ENCODE results near the gene DNMT1. TPM values are rescaled to one million over a fixed set of nuclear protein-coding genes. Genes with fewer than 3 reads are reported as not detected.

Gene DNMT1
- total and polyA plus RNA-seq, 3 donors from 2014 or later, result 96.5 to 145 (median 103) TPM

DNA sequence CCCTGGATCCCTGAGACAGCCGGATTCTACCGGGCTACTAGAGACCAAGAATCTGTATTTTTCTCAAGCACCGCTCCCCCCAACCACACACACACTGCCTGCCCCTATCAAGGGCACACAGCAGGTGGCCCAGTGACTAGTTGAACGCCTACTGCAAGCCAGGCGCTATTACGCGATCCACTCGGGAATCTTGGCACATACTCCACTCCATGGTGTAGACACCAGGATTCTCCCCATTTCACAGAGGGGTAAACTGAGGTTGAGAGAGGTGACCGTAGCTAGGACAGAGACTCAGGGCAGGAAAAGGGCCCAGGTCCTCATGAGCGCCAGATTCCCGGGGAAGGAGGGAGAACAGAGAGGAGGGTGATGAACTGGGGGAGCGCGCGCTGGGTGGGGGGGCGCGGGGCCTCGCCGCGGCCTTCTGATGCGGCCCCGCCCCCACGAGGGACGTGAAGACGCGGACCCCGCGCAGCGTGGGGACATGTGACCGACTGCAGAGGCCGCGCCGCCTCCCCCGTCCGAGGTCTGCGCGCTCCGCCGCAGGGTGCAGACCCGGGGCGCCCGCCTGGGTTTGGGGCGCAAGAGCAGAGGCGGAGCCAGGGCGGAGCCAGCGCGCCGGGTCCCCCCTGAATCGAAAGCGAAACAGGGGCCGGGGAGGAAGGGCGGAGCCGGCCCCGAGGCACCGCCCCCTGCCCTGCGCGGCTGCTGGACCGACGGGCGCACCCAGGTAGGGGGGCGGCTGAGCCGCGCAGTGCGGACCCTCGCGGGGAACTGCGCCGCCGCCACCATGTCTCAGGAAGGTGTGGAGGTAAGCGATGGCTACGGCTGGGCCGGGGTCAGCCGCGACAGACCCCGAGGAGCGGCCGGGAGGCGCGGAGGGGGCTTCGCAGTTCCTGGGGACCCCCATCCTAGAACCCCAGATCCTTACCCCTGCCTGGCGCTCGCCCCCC is 108.8 kb downstream of the DNMT1 start, which contains the start of gene SHFL:
SHFL (plus strand) TSS at position 677 of the 950 bp plus-strand sequence; CDS start at position 788, 111 bp downstream.
- no peaks in the 10 kb centered on the region for H3K36me3 ChIP-seq (ENCODE audit: low read depth, missing control alignments)
- intact Hi-C loops (cut with DNase I; ENCODE audit: low total_unique reads), result no loop called here
- no peaks in the 10 kb centered on the region for H3K27me3 ChIP-seq
- H3K27ac ChIP-seq, result peak within 1 kb of the TSS; percentile 68 to 84
- TF ChIP-seq, protein P1, sequence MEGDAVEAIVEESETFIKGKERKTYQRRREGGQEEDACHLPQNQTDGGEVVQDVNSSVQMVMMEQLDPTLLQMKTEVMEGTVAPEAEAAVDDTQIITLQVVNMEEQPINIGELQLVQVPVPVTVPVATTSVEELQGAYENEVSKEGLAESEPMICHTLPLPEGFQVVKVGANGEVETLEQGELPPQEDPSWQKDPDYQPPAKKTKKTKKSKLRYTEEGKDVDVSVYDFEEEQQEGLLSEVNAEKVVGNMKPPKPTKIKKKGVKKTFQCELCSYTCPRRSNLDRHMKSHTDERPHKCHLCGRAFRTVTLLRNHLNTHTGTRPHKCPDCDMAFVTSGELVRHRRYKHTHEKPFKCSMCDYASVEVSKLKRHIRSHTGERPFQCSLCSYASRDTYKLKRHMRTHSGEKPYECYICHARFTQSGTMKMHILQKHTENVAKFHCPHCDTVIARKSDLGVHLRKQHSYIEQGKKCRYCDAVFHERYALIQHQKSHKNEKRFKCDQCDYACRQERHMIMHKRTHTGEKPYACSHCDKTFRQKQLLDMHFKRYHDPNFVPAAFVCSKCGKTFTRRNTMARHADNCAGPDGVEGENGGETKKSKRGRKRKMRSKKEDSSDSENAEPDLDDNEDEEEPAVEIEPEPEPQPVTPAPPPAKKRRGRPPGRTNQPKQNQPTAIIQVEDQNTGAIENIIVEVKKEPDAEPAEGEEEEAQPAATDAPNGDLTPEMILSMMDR (IDR thresholded peaks at IDR 0.05), result no peak
- no peak for TF ChIP-seq POLR2A (IDR thresholded peaks at IDR 0.05)
- H3K4me1 ChIP-seq, result no peaks in the 10 kb centered on the region
- no peaks in the 10 kb centered on the region for H3K9me3 ChIP-seq
- H3K4me3 ChIP-seq, result peak within 1 kb of the TSS; percentile 70 to 73
- 4% methylated on average over 39 to 76 of the region's 81 CpGs for WGBS, 2 donors
- peak; percentile 64 for DNase-seq

DNA sequence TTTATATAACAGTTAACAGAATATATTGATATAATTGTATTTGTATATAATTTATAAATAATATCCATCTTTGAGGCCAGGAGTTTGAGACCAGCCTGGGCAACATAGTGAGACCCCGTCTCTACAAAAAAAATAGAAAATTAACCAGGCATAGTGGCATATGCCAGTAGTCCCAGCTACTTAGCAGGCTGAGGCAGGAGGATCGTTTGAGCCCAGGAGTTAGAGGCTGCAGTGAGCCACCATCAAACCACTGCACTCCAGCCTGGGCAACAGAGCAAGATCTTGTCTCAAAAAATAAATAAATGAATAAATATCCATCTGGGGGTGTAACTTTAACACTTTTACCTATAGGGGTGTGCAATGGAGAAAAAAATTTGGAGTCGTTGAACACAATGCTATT is 110.0 kb downstream of the DNMT1 start:
- Histone ChIP-seq H3K4me1 (no peaks in the 10 kb centered on the region), H3K36me3 (ENCODE audit: low read depth, missing control alignments) (no peaks in the 10 kb centered on the region), H3K27me3 (no peaks in the 10 kb centered on the region), H3K4me3 (no peak overlapping the region), H3K9me3 (no peaks in the 10 kb centered on the region), H3K27ac (no peak overlapping the region)
- intact Hi-C loops (cut with DNase I; ENCODE audit: low total_unique reads), result no loop called here
- no peak for DNase-seq
- 38 to 65% methylated on average over 3 of the region's 3 CpGs for WGBS, 2 donors
- TF ChIP-seq, protein P1 (IDR thresholded peaks at IDR 0.05), result no peak
- TF ChIP-seq POLR2A (IDR thresholded peaks at IDR 0.05), result no peak

DNA sequence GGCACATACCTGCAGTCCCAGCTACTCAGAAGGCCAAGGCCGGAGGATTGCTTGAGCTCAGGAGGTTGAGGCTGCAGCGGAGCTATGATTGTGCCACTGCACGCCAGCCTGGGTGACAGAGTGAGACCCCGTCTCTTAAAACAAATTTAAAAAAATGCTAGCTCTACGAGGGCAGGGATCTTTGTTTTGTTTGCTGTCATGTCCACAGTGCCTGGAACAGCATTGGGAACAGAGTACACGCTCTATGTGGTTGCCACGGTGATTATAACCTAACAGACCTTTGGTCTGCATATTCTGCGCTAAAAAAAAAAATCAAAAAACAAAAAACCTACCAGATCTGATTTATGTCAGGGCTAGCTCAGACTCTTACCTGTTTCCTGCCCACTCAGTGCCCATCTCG is 110.8 kb downstream of the DNMT1 start:
- no peak for DNase-seq
- H3K4me1 ChIP-seq, result no peaks in the 10 kb centered on the region
- H3K27me3 ChIP-seq, result no peaks in the 10 kb centered on the region
- intact Hi-C loops (cut with DNase I; ENCODE audit: low total_unique reads), result no loop called here
- H3K9me3 ChIP-seq, result no peaks in the 10 kb centered on the region
- TF ChIP-seq, protein P1 (IDR thresholded peaks at IDR 0.05), result no peak
- no peak overlapping the region for H3K27ac ChIP-seq
- WGBS, 2 donors, result 81 to 83% methylated on average over 9 of the region's 9 CpGs
- H3K4me3 ChIP-seq, result no peak overlapping the region
- H3K36me3 ChIP-seq (ENCODE audit: low read depth, missing control alignments), result no peaks in the 10 kb centered on the region

Small RNA genes lying within 50 kb of the gene (microRNA-seq; reads per million reads assigned to microRNA genes)
- gene MIR4322 (ENCODE audit: borderline number of aligned reads in 2 of 2, borderline replicate concordance in 1 of 2), result 0 reads per million in 2 donors

Small RNA genes lying within 50 kb of the gene (small RNA-seq; reads per million reads assigned to genes)
- 0 reads per million in 2 donors for gene MIR4322
- 57.1 to 58.5 reads per million in 2 donors for gene SNORD105
- gene SNORD105B, result 4,675 to 6,696 reads per million in 2 donors

Other genes with a start within 250 kb of the DNMT1 start
- 1 to 10 TPM; 5.5 to 7.0 TPM for gene COL5A3, start 184.4 kb downstream of the DNMT1 start, total RNA-seq
- 7.6 TPM for gene COL5A3, start 184.4 kb downstream of the DNMT1 start, polyA plus RNA-seq (ENCODE audit: insufficient read depth, low read depth, low replicate concordance)
- gene RDH8, start 181.5 kb downstream of the DNMT1 start, total RNA-seq, result 1 to 10 TPM in 1 of 2 donors, not detected in 1; 1.7 TPM
- 3.7 TPM for gene RDH8, start 181.5 kb downstream of the DNMT1 start, polyA plus RNA-seq (ENCODE audit: insufficient read depth, low read depth, low replicate concordance)
- gene SHFL, start 108.6 kb downstream of the DNMT1 start, total RNA-seq, result 10 to 100 TPM; 20.4 to 25.8 TPM
- 18.7 TPM for gene SHFL, start 108.6 kb downstream of the DNMT1 start, polyA plus RNA-seq (ENCODE audit: insufficient read depth, low read depth, low replicate concordance)
- 1 to 10 TPM; 7.6 to 8.7 TPM for gene ANGPTL6, start 92.3 kb downstream of the DNMT1 start, total RNA-seq
- gene ANGPTL6, start 92.3 kb downstream of the DNMT1 start, polyA plus RNA-seq (ENCODE audit: insufficient read depth, low read depth, low replicate concordance), result 3.0 TPM
- gene PPAN, start 88.6 kb downstream of the DNMT1 start, total RNA-seq, result 10 to 100 TPM; 66.2 to 68.1 TPM
- gene PPAN, start 88.6 kb downstream of the DNMT1 start, polyA plus RNA-seq (ENCODE audit: insufficient read depth, low read depth, low replicate concordance), result 39.3 TPM
- gene P2RY11, start 83.3 kb downstream of the DNMT1 start, total RNA-seq, result 10 to 100 TPM; 25.0 to 27.8 TPM
- gene P2RY11, start 83.3 kb downstream of the DNMT1 start, polyA plus RNA-seq (ENCODE audit: insufficient read depth, low read depth, low replicate concordance), result 16.3 TPM
- gene EIF3G, start 75.1 kb downstream of the DNMT1 start, total RNA-seq, result 100 to 1,000 TPM; 281 to 306 TPM
- gene EIF3G, start 75.1 kb downstream of the DNMT1 start, polyA plus RNA-seq (ENCODE audit: insufficient read depth, low read depth, low replicate concordance), result 348 TPM
- 10 to 100 TPM in 1 of 2 donors, 1 to 10 TPM in 1; 8.7 to 13.7 TPM for gene S1PR2, start 36.4 kb upstream of the DNMT1 start, total RNA-seq
- 11.9 TPM for gene S1PR2, start 36.4 kb upstream of the DNMT1 start, polyA plus RNA-seq (ENCODE audit: insufficient read depth, low read depth, low replicate concordance)
- 10 to 100 TPM; 63.5 to 91.8 TPM for gene MRPL4, start 57.3 kb upstream of the DNMT1 start, total RNA-seq
- gene MRPL4, start 57.3 kb upstream of the DNMT1 start, polyA plus RNA-seq (ENCODE audit: insufficient read depth, low read depth, low replicate concordance), result 53.3 TPM
- gene ICAM1, start 76.2 kb upstream of the DNMT1 start, total RNA-seq, result 10 to 100 TPM; 10.1 to 18.0 TPM
- 14.3 TPM for gene ICAM1, start 76.2 kb upstream of the DNMT1 start, polyA plus RNA-seq (ENCODE audit: insufficient read depth, low read depth, low replicate concordance)
- gene ICAM4, start 92.0 kb upstream of the DNMT1 start, total RNA-seq, result under 1 TPM; 0.25 to 0.47 TPM
- 0.28 TPM for gene ICAM4, start 92.0 kb upstream of the DNMT1 start, polyA plus RNA-seq (ENCODE audit: insufficient read depth, low read depth, low replicate concordance)
- 1 to 10 TPM; 4.3 to 7.6 TPM for gene ICAM5, start 95.0 kb upstream of the DNMT1 start, total RNA-seq
- gene ICAM5, start 95.0 kb upstream of the DNMT1 start, polyA plus RNA-seq (ENCODE audit: insufficient read depth, low read depth, low replicate concordance), result 5.4 TPM
- gene ZGLP1, start 114.9 kb upstream of the DNMT1 start, total RNA-seq, result 10 to 100 TPM; 12.8 to 22.1 TPM
- 10.5 TPM for gene ZGLP1, start 114.9 kb upstream of the DNMT1 start, polyA plus RNA-seq (ENCODE audit: insufficient read depth, low read depth, low replicate concordance)
- gene FDX2, start 121.1 kb upstream of the DNMT1 start, total RNA-seq, result 10 to 100 TPM; 35.7 to 40.2 TPM
- 26.8 TPM for gene FDX2, start 121.1 kb upstream of the DNMT1 start, polyA plus RNA-seq (ENCODE audit: insufficient read depth, low read depth, low replicate concordance)
- 10 to 100 TPM; 34.5 to 49.6 TPM for gene RAVER1, start 138.6 kb upstream of the DNMT1 start, total RNA-seq
- 32.3 TPM for gene RAVER1, start 138.6 kb upstream of the DNMT1 start, polyA plus RNA-seq (ENCODE audit: insufficient read depth, low read depth, low replicate concordance)
- 1 to 10 TPM; 2.4 to 2.8 TPM for gene ICAM3, start 144.7 kb upstream of the DNMT1 start, total RNA-seq
- 6.3 TPM for gene ICAM3, start 144.7 kb upstream of the DNMT1 start, polyA plus RNA-seq (ENCODE audit: insufficient read depth, low read depth, low replicate concordance)
- gene TYK2, start 185.6 kb upstream of the DNMT1 start, total RNA-seq, result 100 to 1,000 TPM; 112 to 113 TPM
- 47.6 TPM for gene TYK2, start 185.6 kb upstream of the DNMT1 start, polyA plus RNA-seq (ENCODE audit: insufficient read depth, low read depth, low replicate concordance)
- 100 to 1,000 TPM; 160 to 210 TPM for gene CDC37, start 208.6 kb upstream of the DNMT1 start, total RNA-seq
- 170 TPM for gene CDC37, start 208.6 kb upstream of the DNMT1 start, polyA plus RNA-seq (ENCODE audit: insufficient read depth, low read depth, low replicate concordance)
- gene PDE4A, start 225.6 kb upstream of the DNMT1 start, total RNA-seq, result 10 to 100 TPM; 20.1 to 35.0 TPM
- 35.4 TPM for gene PDE4A, start 225.6 kb upstream of the DNMT1 start, polyA plus RNA-seq (ENCODE audit: insufficient read depth, low read depth, low replicate concordance)

Measured in testis (tissue), 3 donors.